PC-9 (cell line): ENCODE measurements around the gene SP6. TPM values are rescaled to one million over a fixed set of nuclear protein-coding genes. Genes with fewer than 3 reads are reported as not detected.
A peak's percentile ranks its signal among the peaks of the same experiment; 100 is the strongest.

ENCODE experiments used
- BruUV-seq: library from RNA; stranded (reverse); fragments of 400-500 nt; replicated peaks from 2 replicates; lab custom pipeline; 2021; lab: Mats Ljungman, UMichigan
- CTCF ChIA-PET: fragments of 300-600 bp; sonication (Branson Sonifier 250); formaldehyde crosslinking; loops from one replicate; lab custom pipeline; 2022; ENCODE audit warnings: antibody characterized with exemption; lab: Charles Lee
- POLR2A ChIA-PET: fragments of 300-600 bp; sonication (Branson Sonifier 250); formaldehyde crosslinking; loops from one replicate; lab custom pipeline; 2022; ENCODE audit warnings: antibody characterized with exemption; ENCODE audit not compliant: unreplicated experiment; lab: Charles Lee
- DNase-seq, 2 experiments: peaks; one replicate each; pipeline versions ENCODE4 v3.0.0 to v3.0.0-alpha.2; 2015 to 2022; ENCODE audit warnings: mixed read lengths in 1 of 2
- H2AFZ ChIP-seq: fragments of 200-600 bp; sonication (generic); 2 replicates; pipeline ENCODE4 v1.8.1; 2017; ENCODE audit warnings: antibody characterized with exemption
- H3F3A ChIP-seq: fragments of 200-600 bp; sonication (generic); 2 replicates; pipeline ENCODE4 v1.8.1; 2017; ENCODE audit warnings: antibody characterized with exemption, mild to moderate bottlenecking, low read depth; ENCODE audit not compliant: insufficient read depth
- H3K27ac ChIP-seq: fragments of 200-600 bp; sonication (generic); 2 replicates; pipeline ENCODE4 v1.6.1; 2016; ENCODE audit warnings: mixed run types
- H3K27me3 ChIP-seq: fragments of 200-600 bp; sonication (generic); 2 replicates; pipeline ENCODE4 v1.6.1; 2016; ENCODE audit warnings: low read depth, mixed run types; ENCODE audit not compliant: insufficient read depth
- H3K36me3 ChIP-seq: fragments of 200-600 bp; sonication (generic); 2 replicates; pipeline ENCODE4 v1.6.1; 2016; ENCODE audit warnings: low read depth, mixed run types
- H3K4me1 ChIP-seq: fragments of 200-600 bp; sonication (generic); replicated peaks from 2 replicates; pipeline ENCODE4 v1.6.1; 2016; ENCODE audit warnings: mixed run types; ENCODE audit not compliant: insufficient read depth
- H3K4me2 ChIP-seq: fragments of 200-600 bp; sonication (generic); 2 replicates; pipeline ENCODE4 v1.6.1; 2017; ENCODE audit warnings: mixed run types
- H3K4me3 ChIP-seq: fragments of 200-600 bp; sonication (generic); 2 replicates; pipeline ENCODE4 v1.6.1; 2016; ENCODE audit warnings: mixed run types
- H3K79me2 ChIP-seq: fragments of 200-600 bp; sonication (generic); 2 replicates; pipeline ENCODE4 v1.6.1; 2017; ENCODE audit warnings: low read depth, mixed run types
- H3K9me2 ChIP-seq: fragments of 200-600 bp; sonication (generic); 2 replicates; pipeline ENCODE4 v1.8.1; 2017; ENCODE audit warnings: mild to moderate bottlenecking; ENCODE audit not compliant: insufficient read depth
- H3K9me3 ChIP-seq: fragments of 200-600 bp; sonication (generic); 2 replicates; pipeline ENCODE4 v1.8.1; 2016; ENCODE audit warnings: low read depth; ENCODE audit not compliant: insufficient read depth
- H4K20me1 ChIP-seq: fragments of 200-600 bp; sonication (generic); 2 replicates; pipeline ENCODE4 v1.8.1; 2017; ENCODE audit not compliant: insufficient read depth
- EZH2 ChIP-seq: fragments of 200-600 bp; sonication (generic); IDR thresholded peaks from 2 replicates; pipeline ENCODE4 v1.8.0; 2017; ENCODE audit warnings: antibody characterized with exemption, low read depth
- intact Hi-C: fragments of 100-400 bp; cut with micrococcal nuclease; formaldehyde crosslinking; loops from one replicate; pipeline ENCODE4 v1.10.0; 2022; ENCODE audit not compliant: unreplicated experiment
- total RNA-seq: library from RNA; stranded (reverse); gene quantifications from 2 replicates; pipeline ENCODE4 v1.2.3, GENCODE V29; 2021
- TF ChIP-seq, protein P1 (sequence below): fragments of 200-600 bp; sonication (generic); conservative IDR thresholded peaks from 2 replicates; pipeline ENCODE4 v1.6.1; 2017; ENCODE audit warnings: mixed run types, antibody characterized with exemption, mild to moderate bottlenecking, moderate library complexity

Gene SP6
- total RNA-seq, 1 experiment from 2014 or later, result 13.3 TPM

DNA sequence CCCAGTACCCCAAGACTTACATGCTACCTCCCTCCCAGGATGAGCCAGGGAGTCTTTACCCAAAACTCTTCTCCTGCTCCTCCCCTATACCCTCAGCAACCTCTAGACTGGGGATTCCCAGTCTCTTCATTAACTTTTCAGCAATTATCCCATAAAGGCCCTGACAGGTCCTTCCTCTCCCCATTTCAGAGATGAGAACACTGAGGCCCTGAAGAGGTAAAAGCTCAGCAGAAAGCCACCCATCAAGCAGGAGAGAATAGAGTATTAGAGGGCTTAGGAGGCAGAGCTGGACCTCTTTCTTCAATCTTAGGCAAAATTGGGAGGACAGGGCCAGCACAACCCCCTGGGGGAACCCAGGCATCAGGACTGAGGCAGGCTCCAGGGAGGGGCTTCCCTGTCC, 5.9 kb upstream of the SP6 start:
- BruUV-seq, result no TSS peak
- CTCF ChIA-PET, result no interaction called here
- no peak for DNase-seq
- Histone ChIP-seq H3K79me2 (no peaks in the 10 kb centered on the region), H4K20me1 (no peaks in the 10 kb centered on the region), H3K4me1 (peaks cover 14% of the 10 kb centered on the region), H3K9me3 (no peaks in the 10 kb centered on the region), H3K27me3 (no peaks in the 10 kb centered on the region), H3K9me2 (no peaks in the 10 kb centered on the region), H3K4me2 (peak overlapping the region; percentile 23; the same call in 1 of the 2 replicates), H3K27ac (no peak overlapping the region), H3K4me3 (no peak overlapping the region), H2AFZ (no peak overlapping the region), H3F3A (no peaks in the 10 kb centered on the region), H3K36me3 (no peaks in the 10 kb centered on the region)
- TF ChIP-seq, protein P1, sequence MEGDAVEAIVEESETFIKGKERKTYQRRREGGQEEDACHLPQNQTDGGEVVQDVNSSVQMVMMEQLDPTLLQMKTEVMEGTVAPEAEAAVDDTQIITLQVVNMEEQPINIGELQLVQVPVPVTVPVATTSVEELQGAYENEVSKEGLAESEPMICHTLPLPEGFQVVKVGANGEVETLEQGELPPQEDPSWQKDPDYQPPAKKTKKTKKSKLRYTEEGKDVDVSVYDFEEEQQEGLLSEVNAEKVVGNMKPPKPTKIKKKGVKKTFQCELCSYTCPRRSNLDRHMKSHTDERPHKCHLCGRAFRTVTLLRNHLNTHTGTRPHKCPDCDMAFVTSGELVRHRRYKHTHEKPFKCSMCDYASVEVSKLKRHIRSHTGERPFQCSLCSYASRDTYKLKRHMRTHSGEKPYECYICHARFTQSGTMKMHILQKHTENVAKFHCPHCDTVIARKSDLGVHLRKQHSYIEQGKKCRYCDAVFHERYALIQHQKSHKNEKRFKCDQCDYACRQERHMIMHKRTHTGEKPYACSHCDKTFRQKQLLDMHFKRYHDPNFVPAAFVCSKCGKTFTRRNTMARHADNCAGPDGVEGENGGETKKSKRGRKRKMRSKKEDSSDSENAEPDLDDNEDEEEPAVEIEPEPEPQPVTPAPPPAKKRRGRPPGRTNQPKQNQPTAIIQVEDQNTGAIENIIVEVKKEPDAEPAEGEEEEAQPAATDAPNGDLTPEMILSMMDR, result no peak
- no peak for TF ChIP-seq EZH2
- intact Hi-C loops, result no loop called here
- POLR2A ChIA-PET, result no interaction called here

DNA sequence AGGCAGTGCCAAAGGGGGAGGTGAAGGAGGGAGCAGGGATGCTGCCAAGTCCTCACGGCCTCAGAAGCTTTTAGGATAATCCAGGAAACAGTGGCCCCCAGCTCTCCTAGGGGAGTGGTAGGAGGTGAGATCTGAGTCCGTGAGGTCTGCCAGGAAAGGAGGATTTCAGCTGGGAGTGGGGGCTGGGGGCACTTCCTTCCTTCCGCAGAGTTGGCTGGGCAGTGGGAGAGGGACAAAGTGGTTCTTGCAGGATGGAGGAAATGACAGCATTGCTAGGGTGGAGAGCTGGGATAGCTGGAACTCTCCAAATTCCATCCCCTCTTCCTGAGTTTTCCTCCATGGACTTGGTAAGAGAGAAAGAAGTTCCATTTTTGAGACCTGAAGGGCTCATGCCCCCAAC, 4.8 kb upstream of the SP6 start:
- no peak overlapping the region for H3K4me2 ChIP-seq
- BruUV-seq, result no TSS peak
- no peak overlapping the region for H3K27ac ChIP-seq

GRCh38 chr17:47853616-47854015, 2.7 kb upstream of the SP6 start:
- no peak overlapping the region for H2AFZ ChIP-seq
- intact Hi-C loops, result no loop called here
- no peaks in the 10 kb centered on the region for H3K27me3 ChIP-seq
- no peak overlapping the region for H3K4me2 ChIP-seq
- BruUV-seq, result no TSS peak
- H3F3A ChIP-seq, result 0 out of 2 replicates have a peak, but pooled peaks cover 3% of the 10 kb centered on the region
- POLR2A ChIA-PET, result no interaction called here
- no peak overlapping the region for H3K27ac ChIP-seq
- H3K9me2 ChIP-seq, result no peaks in the 10 kb centered on the region
- CTCF ChIA-PET, result no interaction called here
- peaks cover 21% of the 10 kb centered on the region for H3K4me1 ChIP-seq
- H3K9me3 ChIP-seq, result no peaks in the 10 kb centered on the region
- peaks cover 22% of the 10 kb centered on the region for H3K79me2 ChIP-seq
- no peaks in the 10 kb centered on the region for H3K36me3 ChIP-seq
- no peak for DNase-seq
- peaks cover 8% of the 10 kb centered on the region; the same call in 1 of the 2 replicates for H4K20me1 ChIP-seq
- H3K4me3 ChIP-seq, result no peak overlapping the region
- TF ChIP-seq, protein P1, result no peak
- no peak for TF ChIP-seq EZH2

More for the DNA sequence above, 4.8 kb upstream of the SP6 start:
- H4K20me1 ChIP-seq, result no peaks in the 10 kb centered on the region
- intact Hi-C loops, result no loop called here
- no peaks in the 10 kb centered on the region for H3K9me2 ChIP-seq
- ChIA-PET CTCF (no interaction called here), POLR2A (no interaction called here)
- no peaks in the 10 kb centered on the region for H3K27me3 ChIP-seq
- peaks cover 1% of the 10 kb centered on the region for H3K79me2 ChIP-seq
- H3K36me3 ChIP-seq, result no peaks in the 10 kb centered on the region
- H3K4me1 ChIP-seq, result peaks cover 10% of the 10 kb centered on the region
- H3F3A ChIP-seq, result no peaks in the 10 kb centered on the region
- no peak overlapping the region for H3K4me3 ChIP-seq
- TF ChIP-seq, protein P1, result no peak
- TF ChIP-seq EZH2, result no peak
- H2AFZ ChIP-seq, result no peak overlapping the region
- no peak for DNase-seq
- H3K9me3 ChIP-seq, result no peaks in the 10 kb centered on the region
